CD14-positive monocyte (primary cell): Measurements from ENCODE around the gene ZDHHC13. TPM values are rescaled to one million over a fixed set of nuclear protein-coding genes. Genes with fewer than 3 reads are reported as not detected.

Experiments used
- DNase-seq, 3 donors: peaks; one replicate each; pipeline ENCODE4 v3.0.0-alpha.2; 2011 to 2022
- H2AFZ ChIP-seq: 2 replicates; pipeline ENCODE4 v1.6.0; 2012; ENCODE audit warnings: mild to moderate bottlenecking, low read depth, low read length, inconsistent platforms; ENCODE audit not compliant: insufficient read depth, poor library complexity, severe bottlenecking
- H3K27ac ChIP-seq, 2 donors: 1 replicate in 1 of 2; 2 replicates in 1 of 2; pipeline ENCODE4 v1.5.1; 2012 to 2013; ENCODE audit warnings: low read length in 2 of 2, control low read depth in 1 of 2, inconsistent platforms in 1 of 2, low read depth in 1 of 2, mild to moderate bottlenecking in 1 of 2
- H3K27me3 ChIP-seq, 2 donors: one replicate each; pipeline versions ENCODE4 v1.6.0 to v1.6.1; 2011 to 2013; ENCODE audit warnings: low read length in 2 of 2; ENCODE audit not compliant: control insufficient read depth in 2 of 2, insufficient read depth in 2 of 2
- H3K36me3 ChIP-seq, 2 donors: replicated peaks in 1 of 2; 1 replicate in 1 of 2; 2 replicates in 1 of 2; pipeline versions ENCODE4 v1.5.1 to v1.6.1; 2012 to 2013; ENCODE audit warnings: low read length in 2 of 2, control low read depth in 1 of 2, inconsistent platforms in 1 of 2, mild to moderate bottlenecking in 1 of 2; ENCODE audit not compliant: insufficient read depth in 2 of 2, control insufficient read depth in 1 of 2
- H3K4me1 ChIP-seq, 2 donors: 1 replicate in 1 of 2; 2 replicates in 1 of 2; pipeline versions ENCODE4 v1.5.1 to v1.6.1; 2012 to 2013; ENCODE audit warnings: low read length in 2 of 2, control low read depth in 1 of 2, inconsistent platforms in 1 of 2, mild to moderate bottlenecking in 1 of 2, moderate library complexity in 1 of 2; ENCODE audit not compliant: insufficient read depth in 2 of 2, control insufficient read depth in 1 of 2
- H3K4me2 ChIP-seq: replicated peaks from 2 replicates; pipeline ENCODE3; 2012; ENCODE audit warnings: low read length, moderate library complexity, mild to moderate bottlenecking; ENCODE audit not compliant: poor library complexity, severe bottlenecking; ENCODE audit errors: extremely low read depth
- H3K4me3 ChIP-seq, 3 experiments: fragments of 200-600 bp in 1 of 3; sonication (generic) in 1 of 3; replicated peaks in 1 of 3; 1 replicate in 2 of 3; 2 replicates in 1 of 3; pipeline ENCODE4 v1.5.1; 2011 to 2013; ENCODE audit warnings: low read length in 3 of 3, mild to moderate bottlenecking in 3 of 3, control low read depth in 2 of 3, low read depth in 2 of 3, inconsistent platforms in 1 of 3, moderate library complexity in 1 of 3
- H3K79me2 ChIP-seq: 2 replicates; pipeline ENCODE4 v1.6.0; 2012; ENCODE audit warnings: mild to moderate bottlenecking, control low read depth, inconsistent platforms, low read length, moderate library complexity; ENCODE audit not compliant: insufficient read depth
- H3K9ac ChIP-seq: 2 replicates; pipeline ENCODE4 v1.6.0; 2017; ENCODE audit warnings: low read length, mild to moderate bottlenecking; ENCODE audit not compliant: insufficient read depth, poor library complexity, severe bottlenecking
- H3K9me3 ChIP-seq, 2 donors: replicated peaks in 1 of 2; 1 replicate in 1 of 2; 2 replicates in 1 of 2; pipeline versions ENCODE4 v1.5.1 to v1.6.1; 2012 to 2013; ENCODE audit warnings: low read length in 2 of 2, control low read depth in 1 of 2; ENCODE audit not compliant: control insufficient read depth in 1 of 2, insufficient read depth in 1 of 2
- H4K20me1 ChIP-seq: 2 replicates; pipeline ENCODE4 v1.6.0; 2012; ENCODE audit warnings: mild to moderate bottlenecking, low read length, control low read depth, moderate library complexity; ENCODE audit not compliant: insufficient read depth
- H3K27ac Mint-ChIP-seq, 7 donors: one replicate each; pipeline ENCODE4 v1.8.0; 2020; ENCODE audit warnings: mild to moderate bottlenecking in 7 of 7, mixed read lengths in 7 of 7, moderate library complexity in 6 of 7, inconsistent platforms in 2 of 7
- H3K27me3 Mint-ChIP-seq, 3 donors: one replicate each; pipeline ENCODE4 v1.8.0; 2021 to 2022; ENCODE audit warnings: low read depth in 3 of 3, mild to moderate bottlenecking in 3 of 3, mixed read lengths in 3 of 3, moderate library complexity in 3 of 3, inconsistent platforms in 1 of 3
- H3K36me3 Mint-ChIP-seq, 2 donors: one replicate each; pipeline ENCODE4 v1.8.0; 2020; ENCODE audit warnings: mixed read lengths in 2 of 2, inconsistent platforms in 1 of 2, mild to moderate bottlenecking in 1 of 2
- H3K4me1 Mint-ChIP-seq: one replicate; pipeline ENCODE4 v1.8.0; 2020; ENCODE audit warnings: mild to moderate bottlenecking, mixed read lengths
- H3K4me3 Mint-ChIP-seq, 2 donors: one replicate each; pipeline ENCODE4 v1.8.0; 2020; ENCODE audit warnings: mild to moderate bottlenecking in 2 of 2, mixed read lengths in 2 of 2, moderate library complexity in 1 of 2
- H3K9me3 Mint-ChIP-seq, 7 donors: one replicate each; pipeline ENCODE4 v1.8.0; 2020 to 2022; ENCODE audit warnings: mixed read lengths in 7 of 7, mild to moderate bottlenecking in 6 of 7, moderate library complexity in 6 of 7, inconsistent platforms in 2 of 7
- CTCF ChIP-seq: fragments of 200-600 bp; IDR thresholded peaks from one replicate; pipeline ENCODE4 v1.8.0; 2022; ENCODE audit warnings: antibody characterized with exemption, mild to moderate bottlenecking
- WGBS: methylation state at CpG from one replicate; pipeline ENCODE4 v1.1.5; 2013; ENCODE audit warnings: missing lambda C conversion rate; ENCODE audit not compliant: insufficient coverage; 5-methylcytosine and 5-hydroxymethylcytosine counted together
- intact Hi-C, 2 donors: fragments of 100-400 bp; cut with micrococcal nuclease; formaldehyde crosslinking; loops; one replicate each; pipeline versions ENCODE4 v1.15.0 to v1.15.1; 2023
- polyA plus RNA-seq, 3 donors: library from polyadenylated mRNA; depleted of rRNA in 1 of 3; unstranded in 2 of 3; stranded (reverse) in 1 of 3; fragments of 300-500 nt in 2 of 3; fragments of >200 nt in 1 of 3; fragmentation: Illumina TruSeq in 2 of 3; gene quantifications; 1 replicate in 2 of 3; 2 replicates in 1 of 3; pipeline ENCODE4 v1.2.3, GENCODE V29; 2012 to 2021

The ZDHHC13 gene
- polyA plus RNA-seq, 3 donors, result 5.6 to 7.5 (median 5.6) TPM

GRCh38 chr11:19107125-19107524 lies 9.8 kb upstream of the ZDHHC13 start:
- no peak overlapping the region for H3K27ac Mint-ChIP-seq
- Histone ChIP-seq H2AFZ (no peak overlapping the region), H3K4me3 (no peak overlapping the region), H3K4me1 (peaks cover 10 to 11% of the 10 kb centered on the region in 2 donors), H3K79me2 (no peaks in the 10 kb centered on the region), H3K36me3 (no peaks in the 10 kb centered on the region), H3K9ac (no peak overlapping the region), H3K27me3 (no peaks in the 10 kb centered on the region), H3K27ac (no peak overlapping the region), H4K20me1 (no peaks in the 10 kb centered on the region), H3K4me2 (no peak overlapping the region), H3K9me3 (no peaks in the 10 kb centered on the region)
- intact Hi-C loops, result no loop called here
- no peak for DNase-seq
- peaks cover 1 to 12% (median 2%) of the 10 kb centered on the region in 3 donors for H3K27me3 Mint-ChIP-seq
- no peak overlapping the region for H3K4me3 Mint-ChIP-seq
- peaks cover 10% of the 10 kb centered on the region for H3K4me1 Mint-ChIP-seq
- H3K36me3 Mint-ChIP-seq, result no peaks in the 10 kb centered on the region
- WGBS, result 100% methylated on average over 1 of the region's 1 CpG
- peaks cover 0 to 1% (median 0%) of the 10 kb centered on the region in 7 donors for H3K9me3 Mint-ChIP-seq
- no peak for TF ChIP-seq CTCF

- no peaks in the 10 kb centered on the region for H3K9me3 ChIP-seq
- Mint-ChIP-seq H3K27me3 (peaks cover 0 to 8% (median 2%) of the 10 kb centered on the region in 3 donors), H3K27ac (no peak overlapping the region), H3K4me1 (peaks cover 10% of the 10 kb centered on the region), H3K9me3 (peaks cover 0 to 1% (median 0%) of the 10 kb centered on the region in 7 donors), H3K4me3 (no peak overlapping the region), H3K36me3 (no peaks in the 10 kb centered on the region)
- no peaks in the 10 kb centered on the region for H3K36me3 ChIP-seq
- no peaks in the 10 kb centered on the region for H3K27me3 ChIP-seq
- no peaks in the 10 kb centered on the region for H3K79me2 ChIP-seq
- no peaks in the 10 kb centered on the region for H4K20me1 ChIP-seq
- no peak overlapping the region for H3K9ac ChIP-seq
- TF ChIP-seq CTCF, result no peak
- H2AFZ ChIP-seq, result no peak overlapping the region
- H3K4me1 ChIP-seq, result peaks cover 10 to 11% of the 10 kb centered on the region in 2 donors
- no peak overlapping the region for H3K4me3 ChIP-seq
- 83% methylated on average over 1 of the region's 3 CpGs for WGBS
- H3K27ac ChIP-seq, result no peak overlapping the region
- intact Hi-C loops, result no loop called here
- no peak overlapping the region for H3K4me2 ChIP-seq
- DNase-seq, result no peak
Observed at GRCh38 chr11:19110295-19110694, 6.7 kb upstream of the ZDHHC13 start.
